KMS-11 (cell line): ENCODE results near the gene SLC25A21.

Experiments used
- H2AFZ ChIP-seq: fragments of 200-600 bp; sonication (generic); 2 replicates; pipeline ENCODE4 v1.6.1; 2016; ENCODE audit warnings: antibody characterized with exemption, mixed run types, low read depth
- H3K27ac ChIP-seq: fragments of 200-600 bp; sonication (generic); 2 replicates; pipeline ENCODE4 v1.6.1; 2016; ENCODE audit warnings: mild to moderate bottlenecking, mixed run types
- H3K27me3 ChIP-seq: fragments of 200-600 bp; sonication (generic); 2 replicates; pipeline ENCODE4 v1.6.1; 2017; ENCODE audit warnings: mild to moderate bottlenecking, low read depth, mixed run types, moderate library complexity; ENCODE audit not compliant: insufficient read depth
- H3K36me3 ChIP-seq: fragments of 200-600 bp; sonication (generic); 2 replicates; pipeline ENCODE4 v1.6.1; 2017; ENCODE audit warnings: mild to moderate bottlenecking, mixed run types; ENCODE audit not compliant: insufficient read depth
- H3K4me1 ChIP-seq: fragments of 200-600 bp; sonication (generic); 2 replicates; pipeline ENCODE4 v1.6.1; 2016; ENCODE audit warnings: mild to moderate bottlenecking, low read depth, mixed run types; ENCODE audit not compliant: poor library complexity, severe bottlenecking
- H3K4me2 ChIP-seq: fragments of 200-600 bp; sonication (generic); 2 replicates; pipeline ENCODE4 v1.7.0; 2016; ENCODE audit warnings: mild to moderate bottlenecking, mixed run types
- H3K4me3 ChIP-seq: fragments of 200-600 bp; sonication (generic); IDR thresholded peaks from 2 replicates; pipeline ENCODE4 v1.6.1; 2017; ENCODE audit warnings: low read depth, low read length, mixed read lengths; ENCODE audit not compliant: insufficient read depth
- H3K79me2 ChIP-seq: fragments of 200-600 bp; sonication (generic); 2 replicates; pipeline ENCODE4 v1.6.1; 2016; ENCODE audit warnings: low read depth, mixed run types; ENCODE audit not compliant: insufficient read depth
- H3K9ac ChIP-seq: fragments of 200-600 bp; sonication (generic); 2 replicates; pipeline ENCODE4 v1.6.1; 2016; ENCODE audit warnings: mild to moderate bottlenecking, mixed run types
- H4K20me1 ChIP-seq: fragments of 200-600 bp; sonication (generic); 2 replicates; pipeline ENCODE4 v1.6.1; 2016; ENCODE audit warnings: mild to moderate bottlenecking, mixed run types; ENCODE audit not compliant: insufficient read depth
- TF ChIP-seq, protein P1 (sequence below): fragments of 200-600 bp; sonication (generic); conservative IDR thresholded peaks from 2 replicates; pipeline ENCODE4 v1.6.1; 2017; ENCODE audit warnings: low read depth, mild to moderate bottlenecking, antibody characterized with exemption, low read length, moderate library complexity, mixed read lengths

SLC25A21 gene

DNA sequence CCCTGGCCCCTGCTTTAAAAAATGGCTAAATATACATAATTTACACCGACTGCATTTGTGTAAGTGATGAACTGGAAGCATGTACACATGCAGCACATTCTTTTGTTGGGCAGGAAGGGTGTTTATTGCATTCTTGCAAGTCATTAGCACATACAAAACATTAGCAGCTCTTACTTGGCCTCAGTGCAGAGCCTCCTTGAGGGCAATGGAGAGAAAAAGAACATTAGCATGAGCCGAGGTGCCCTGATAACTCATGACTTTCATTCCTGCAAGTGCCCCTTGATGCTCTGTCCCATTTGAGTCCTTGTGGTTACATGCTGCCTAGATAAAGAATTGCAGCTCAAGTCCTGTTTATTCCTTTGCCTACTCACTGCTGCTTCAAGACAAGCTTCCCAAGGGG is 448.9 kb downstream of the SLC25A21 start:
- H3K4me3 ChIP-seq = no peak overlapping the region
- TF ChIP-seq, protein P1, sequence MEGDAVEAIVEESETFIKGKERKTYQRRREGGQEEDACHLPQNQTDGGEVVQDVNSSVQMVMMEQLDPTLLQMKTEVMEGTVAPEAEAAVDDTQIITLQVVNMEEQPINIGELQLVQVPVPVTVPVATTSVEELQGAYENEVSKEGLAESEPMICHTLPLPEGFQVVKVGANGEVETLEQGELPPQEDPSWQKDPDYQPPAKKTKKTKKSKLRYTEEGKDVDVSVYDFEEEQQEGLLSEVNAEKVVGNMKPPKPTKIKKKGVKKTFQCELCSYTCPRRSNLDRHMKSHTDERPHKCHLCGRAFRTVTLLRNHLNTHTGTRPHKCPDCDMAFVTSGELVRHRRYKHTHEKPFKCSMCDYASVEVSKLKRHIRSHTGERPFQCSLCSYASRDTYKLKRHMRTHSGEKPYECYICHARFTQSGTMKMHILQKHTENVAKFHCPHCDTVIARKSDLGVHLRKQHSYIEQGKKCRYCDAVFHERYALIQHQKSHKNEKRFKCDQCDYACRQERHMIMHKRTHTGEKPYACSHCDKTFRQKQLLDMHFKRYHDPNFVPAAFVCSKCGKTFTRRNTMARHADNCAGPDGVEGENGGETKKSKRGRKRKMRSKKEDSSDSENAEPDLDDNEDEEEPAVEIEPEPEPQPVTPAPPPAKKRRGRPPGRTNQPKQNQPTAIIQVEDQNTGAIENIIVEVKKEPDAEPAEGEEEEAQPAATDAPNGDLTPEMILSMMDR = no peak
- no peak overlapping the region for H3K9ac ChIP-seq
- H3K4me1 ChIP-seq = no peaks in the 10 kb centered on the region
- H2AFZ ChIP-seq = no peak overlapping the region
- no peaks in the 10 kb centered on the region for H3K79me2 ChIP-seq
- H3K4me2 ChIP-seq = no peak overlapping the region
- H4K20me1 ChIP-seq = no peaks in the 10 kb centered on the region
- H3K36me3 ChIP-seq = no peaks in the 10 kb centered on the region
- H3K27ac ChIP-seq = no peak overlapping the region
- H3K27me3 ChIP-seq = no peaks in the 10 kb centered on the region

DNA sequence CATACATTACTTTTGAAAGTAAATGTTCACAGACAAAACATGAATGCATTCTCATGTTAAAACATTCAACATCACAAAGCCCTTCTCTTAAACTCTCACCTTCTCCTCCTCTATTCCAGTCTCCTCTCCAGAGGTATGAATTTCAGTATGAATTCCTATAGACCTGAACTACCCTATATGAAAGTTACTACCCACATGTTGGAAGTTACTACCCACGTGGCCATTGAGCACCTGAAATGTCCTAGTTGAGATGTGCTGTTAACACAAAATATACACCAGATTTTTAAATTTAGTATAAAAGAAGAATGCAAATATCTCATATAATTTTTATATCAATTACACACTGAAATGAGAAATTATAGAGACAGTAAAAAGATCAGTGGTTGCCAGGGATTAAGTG is 450.5 kb downstream of the SLC25A21 start:
- Histone ChIP-seq H3K4me2 (no peak overlapping the region), H2AFZ (no peak overlapping the region), H3K79me2 (no peaks in the 10 kb centered on the region), H3K9ac (no peak overlapping the region), H3K36me3 (no peaks in the 10 kb centered on the region), H3K27me3 (no peaks in the 10 kb centered on the region), H3K4me1 (no peaks in the 10 kb centered on the region), H3K27ac (no peak overlapping the region), H4K20me1 (no peaks in the 10 kb centered on the region), H3K4me3 (no peak overlapping the region)
- TF ChIP-seq, protein P1 = no peak

DNA sequence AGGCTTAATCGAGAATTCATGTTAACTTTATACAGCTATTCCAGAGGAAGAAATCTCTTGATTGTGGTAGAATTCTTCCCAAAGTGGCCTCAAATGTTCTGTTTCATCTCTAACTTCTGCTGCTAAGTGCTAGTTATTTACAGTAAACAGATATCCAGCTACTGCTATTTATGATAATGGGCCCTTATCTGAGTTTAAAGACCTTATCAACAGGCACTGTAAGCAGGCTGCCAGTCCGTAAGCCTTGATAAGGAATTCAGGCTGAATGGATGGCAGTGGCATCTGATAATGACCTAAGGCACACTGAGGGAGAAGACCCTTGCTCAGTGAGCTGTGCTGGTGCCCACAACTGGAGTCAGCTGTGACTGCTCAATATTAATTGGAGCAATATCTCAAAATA is 451.7 kb downstream of the SLC25A21 start:
- Histone ChIP-seq H3K4me1 (no peaks in the 10 kb centered on the region), H3K4me3 (no peak overlapping the region), H3K9ac (no peak overlapping the region), H2AFZ (no peak overlapping the region), H3K27ac (no peak overlapping the region), H3K27me3 (no peaks in the 10 kb centered on the region), H3K79me2 (no peaks in the 10 kb centered on the region), H3K4me2 (no peak overlapping the region), H3K36me3 (no peaks in the 10 kb centered on the region), H4K20me1 (no peaks in the 10 kb centered on the region)
- TF ChIP-seq, protein P1 = no peak

DNA sequence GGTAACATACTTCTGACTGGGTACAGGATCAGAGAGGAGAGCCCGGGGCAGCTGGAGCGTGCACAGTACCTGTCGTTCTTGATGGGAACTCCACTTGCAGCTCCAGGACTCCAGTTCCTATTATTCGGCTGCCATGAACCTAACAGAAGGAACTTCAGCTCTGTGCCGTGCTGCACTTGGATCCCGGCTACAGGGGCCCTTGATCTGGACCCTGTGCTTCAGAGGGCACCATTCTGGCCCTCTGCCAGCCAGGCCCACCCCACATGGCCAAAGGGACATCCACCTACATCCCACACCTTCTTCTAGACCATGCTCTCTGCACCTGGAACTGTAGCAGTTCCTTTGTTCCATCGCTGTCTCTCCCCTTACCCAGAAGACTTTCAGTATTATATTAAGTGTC is 452.6 kb downstream of the SLC25A21 start:
- H3K27me3 ChIP-seq = no peaks in the 10 kb centered on the region

More for the DNA sequence above, 452.6 kb downstream of the SLC25A21 start:
- Histone ChIP-seq H4K20me1 (no peaks in the 10 kb centered on the region), H2AFZ (no peak overlapping the region), H3K79me2 (no peaks in the 10 kb centered on the region), H3K4me2 (no peak overlapping the region), H3K9ac (no peak overlapping the region), H3K4me3 (no peak overlapping the region), H3K4me1 (no peaks in the 10 kb centered on the region), H3K36me3 (no peaks in the 10 kb centered on the region), H3K27ac (no peak overlapping the region)
- TF ChIP-seq, protein P1 = no peak
